Caco-2 (cell line): ENCODE data around the gene ARMH1. TPM values are rescaled to one million over a fixed set of nuclear protein-coding genes. Genes with fewer than 3 reads are reported as not detected.

Experiments used
- BruUV-seq: library from RNA; stranded (reverse); fragments of 400-500 nt; replicated peaks from 2 replicates; lab custom pipeline; 2021; lab: Mats Ljungman, UMichigan
- CTCF ChIA-PET: fragments of 300-600 bp; sonication (Branson Sonifier 250); formaldehyde crosslinking; loops from one replicate; lab custom pipeline; 2022; ENCODE audit warnings: antibody characterized with exemption; lab: Charles Lee
- POLR2A ChIA-PET: fragments of 300-600 bp; sonication (Branson Sonifier 250); formaldehyde crosslinking; loops from one replicate; lab custom pipeline; 2022; ENCODE audit warnings: antibody characterized with exemption; lab: Charles Lee
- DNase-seq, 2 experiments: peaks; one replicate each; pipeline versions ENCODE4 v3.0.0 to v3.0.0-alpha.2; 2020 to 2022
- H3K27me3 ChIP-seq: replicated peaks from 2 replicates; pipeline ENCODE4 v1.6.0; 2011; ENCODE audit warnings: low read length; ENCODE audit not compliant: control insufficient read depth, insufficient read depth
- H3K36me3 ChIP-seq: 2 replicates; pipeline ENCODE4 v1.5.1; 2011; ENCODE audit warnings: low read length; ENCODE audit not compliant: control insufficient read depth, insufficient read depth
- H3K4me1 ChIP-seq: fragments of 250-450 bp; sonication (Bioruptor Pico); 2 replicates; pipeline ENCODE4 v1.5.1; 2020; ENCODE audit warnings: mild to moderate bottlenecking
- H3K4me3 ChIP-seq: 2 replicates; pipeline ENCODE4 v1.5.1; 2011; ENCODE audit warnings: low read depth, mild to moderate bottlenecking, control low read depth, low read length
- H3K9me3 ChIP-seq: fragments of 250-450 bp; sonication (Bioruptor Pico); 2 replicates; pipeline ENCODE4 v1.5.1; 2020; ENCODE audit warnings: mild to moderate bottlenecking, moderate library complexity
- H3K27ac Mint-ChIP-seq: one replicate; pipeline ENCODE4 v1.8.0; 2022; ENCODE audit warnings: mixed read lengths; ENCODE audit not compliant: unreplicated experiment
- H3K27me3 Mint-ChIP-seq: one replicate; pipeline ENCODE4 v1.8.0; 2022; ENCODE audit warnings: mixed read lengths; ENCODE audit not compliant: insufficient read depth, unreplicated experiment
- H3K36me3 Mint-ChIP-seq: one replicate; pipeline ENCODE4 v1.8.0; 2022; ENCODE audit warnings: mild to moderate bottlenecking, mixed read lengths; ENCODE audit not compliant: insufficient read depth, unreplicated experiment
- H3K4me1 Mint-ChIP-seq: one replicate; pipeline ENCODE4 v1.8.0; 2022; ENCODE audit warnings: low read depth, mixed read lengths; ENCODE audit not compliant: unreplicated experiment
- H3K4me3 Mint-ChIP-seq: one replicate; pipeline ENCODE4 v1.8.0; 2022; ENCODE audit warnings: mild to moderate bottlenecking, moderate library complexity, mixed read lengths; ENCODE audit not compliant: unreplicated experiment
- H3K9me3 Mint-ChIP-seq: one replicate; pipeline ENCODE4 v1.8.0; 2022; ENCODE audit warnings: mixed read lengths; ENCODE audit not compliant: unreplicated experiment
- intact Hi-C: fragments of 100-400 bp; cut with micrococcal nuclease; formaldehyde crosslinking; loops from one replicate; pipeline ENCODE4 v1.10.0; 2022; ENCODE audit not compliant: unreplicated experiment
- total RNA-seq: library from RNA; stranded (reverse); gene quantifications from 2 replicates; pipeline ENCODE4 v1.2.3, GENCODE V29; 2022
- TF ChIP-seq, protein P1 (sequence below), 2 experiments: fragments of 200-600 bp in 1 of 2; IDR thresholded peaks; 1 replicate in 1 of 2; 2 replicates in 1 of 2; pipeline versions ENCODE4 v1.5.1 to v1.8.0; 2011 to 2022; ENCODE audit warnings: antibody characterized with exemption in 1 of 2, control low read depth in 1 of 2, inconsistent platforms in 1 of 2, low read depth in 1 of 2, low read length in 1 of 2, mild to moderate bottlenecking in 1 of 2, moderate library complexity in 1 of 2; ENCODE audit not compliant: insufficient read depth in 1 of 2, severe bottlenecking in 1 of 2, unreplicated experiment in 1 of 2

ARMH1 gene
- total RNA-seq, 1 experiment from 2014 or later = not detected

DNA sequence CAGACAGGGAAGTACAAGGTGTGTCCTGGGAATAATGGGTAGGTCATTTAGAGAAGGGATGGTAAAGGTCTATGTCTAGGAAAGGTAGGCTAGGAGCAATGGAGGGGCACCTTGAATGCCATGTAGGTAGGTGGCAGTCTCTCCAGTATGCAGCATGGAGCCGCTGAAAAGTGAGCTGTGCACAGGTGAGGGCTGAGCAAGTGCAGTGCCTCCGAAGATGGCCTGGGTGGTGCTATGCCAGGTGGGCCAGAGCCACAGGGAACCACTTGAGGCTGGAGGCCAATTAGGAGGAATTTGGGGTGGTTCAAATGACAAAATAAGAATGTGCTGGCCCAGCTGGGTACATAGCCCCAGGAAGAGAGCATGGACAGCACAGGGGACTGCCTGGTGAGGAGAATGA lies 31.4 kb downstream of the ARMH1 start:
- TF ChIP-seq, protein P1, sequence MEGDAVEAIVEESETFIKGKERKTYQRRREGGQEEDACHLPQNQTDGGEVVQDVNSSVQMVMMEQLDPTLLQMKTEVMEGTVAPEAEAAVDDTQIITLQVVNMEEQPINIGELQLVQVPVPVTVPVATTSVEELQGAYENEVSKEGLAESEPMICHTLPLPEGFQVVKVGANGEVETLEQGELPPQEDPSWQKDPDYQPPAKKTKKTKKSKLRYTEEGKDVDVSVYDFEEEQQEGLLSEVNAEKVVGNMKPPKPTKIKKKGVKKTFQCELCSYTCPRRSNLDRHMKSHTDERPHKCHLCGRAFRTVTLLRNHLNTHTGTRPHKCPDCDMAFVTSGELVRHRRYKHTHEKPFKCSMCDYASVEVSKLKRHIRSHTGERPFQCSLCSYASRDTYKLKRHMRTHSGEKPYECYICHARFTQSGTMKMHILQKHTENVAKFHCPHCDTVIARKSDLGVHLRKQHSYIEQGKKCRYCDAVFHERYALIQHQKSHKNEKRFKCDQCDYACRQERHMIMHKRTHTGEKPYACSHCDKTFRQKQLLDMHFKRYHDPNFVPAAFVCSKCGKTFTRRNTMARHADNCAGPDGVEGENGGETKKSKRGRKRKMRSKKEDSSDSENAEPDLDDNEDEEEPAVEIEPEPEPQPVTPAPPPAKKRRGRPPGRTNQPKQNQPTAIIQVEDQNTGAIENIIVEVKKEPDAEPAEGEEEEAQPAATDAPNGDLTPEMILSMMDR (IDR thresholded peaks at IDR 0.05; ENCODE audit: insufficient read depth in 1 of 2, low read depth in 1 of 2, low read length in 1 of 2, severe bottlenecking in 1 of 2, unreplicated experiment in 1 of 2) = no peak
- no peak for DNase-seq
- no peak overlapping the region for H3K27ac Mint-ChIP-seq
- intact Hi-C loops = no loop called here
- Histone ChIP-seq H3K4me1 (peaks cover 6% of the 10 kb centered on the region), H3K9me3 (no peaks in the 10 kb centered on the region), H3K4me3 (no peak overlapping the region), H3K27me3 (no peaks in the 10 kb centered on the region), H3K36me3 (no peaks in the 10 kb centered on the region)
- no TSS peak for BruUV-seq
- peaks cover 6% of the 10 kb centered on the region for H3K4me1 Mint-ChIP-seq
- H3K36me3 Mint-ChIP-seq = no peaks in the 10 kb centered on the region
- POLR2A ChIA-PET = no interaction called here
- H3K27me3 Mint-ChIP-seq = no peaks in the 10 kb centered on the region
- peaks cover 13% of the 10 kb centered on the region for H3K9me3 Mint-ChIP-seq
- H3K4me3 Mint-ChIP-seq = no peak overlapping the region
- CTCF ChIA-PET = no interaction called here

DNA sequence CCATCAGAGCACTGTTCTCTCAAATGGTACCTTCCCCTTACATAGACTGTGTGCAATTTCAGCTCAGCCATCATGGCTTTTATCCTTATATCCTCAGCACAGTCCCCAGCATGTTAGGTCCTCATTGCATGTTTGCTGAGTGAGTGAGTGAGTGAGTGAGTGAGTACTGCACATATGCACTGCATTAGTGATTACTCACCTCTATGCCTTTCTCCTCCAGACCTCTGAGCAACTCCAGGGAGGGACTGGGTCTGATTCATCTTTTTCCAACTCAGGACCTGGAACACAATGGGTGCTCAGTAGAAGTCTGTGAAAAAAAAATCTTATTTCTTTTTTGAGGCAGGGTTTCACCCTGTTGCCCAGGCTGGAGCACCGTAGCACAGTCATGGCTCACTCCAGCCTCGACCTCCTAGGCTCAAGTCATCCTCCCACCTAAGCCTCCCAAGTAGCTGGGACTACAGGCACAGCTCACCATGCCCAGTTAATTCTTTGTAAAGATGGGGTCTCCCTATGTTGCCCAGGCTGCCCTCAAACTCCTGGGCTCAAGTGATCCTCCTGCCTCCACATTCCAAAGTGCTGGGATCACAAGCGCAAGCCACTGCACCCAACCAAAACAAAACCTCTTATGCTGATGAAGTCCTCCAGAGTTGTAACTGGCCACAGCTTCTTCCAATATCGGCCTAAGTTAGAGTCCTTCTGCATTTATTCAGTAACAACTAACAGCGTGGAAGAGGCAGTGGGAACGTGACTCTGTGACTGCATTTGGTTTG lies 32.8 kb downstream of the ARMH1 start:
- no TSS peak for BruUV-seq
- POLR2A ChIA-PET = no interaction called here

DNA sequence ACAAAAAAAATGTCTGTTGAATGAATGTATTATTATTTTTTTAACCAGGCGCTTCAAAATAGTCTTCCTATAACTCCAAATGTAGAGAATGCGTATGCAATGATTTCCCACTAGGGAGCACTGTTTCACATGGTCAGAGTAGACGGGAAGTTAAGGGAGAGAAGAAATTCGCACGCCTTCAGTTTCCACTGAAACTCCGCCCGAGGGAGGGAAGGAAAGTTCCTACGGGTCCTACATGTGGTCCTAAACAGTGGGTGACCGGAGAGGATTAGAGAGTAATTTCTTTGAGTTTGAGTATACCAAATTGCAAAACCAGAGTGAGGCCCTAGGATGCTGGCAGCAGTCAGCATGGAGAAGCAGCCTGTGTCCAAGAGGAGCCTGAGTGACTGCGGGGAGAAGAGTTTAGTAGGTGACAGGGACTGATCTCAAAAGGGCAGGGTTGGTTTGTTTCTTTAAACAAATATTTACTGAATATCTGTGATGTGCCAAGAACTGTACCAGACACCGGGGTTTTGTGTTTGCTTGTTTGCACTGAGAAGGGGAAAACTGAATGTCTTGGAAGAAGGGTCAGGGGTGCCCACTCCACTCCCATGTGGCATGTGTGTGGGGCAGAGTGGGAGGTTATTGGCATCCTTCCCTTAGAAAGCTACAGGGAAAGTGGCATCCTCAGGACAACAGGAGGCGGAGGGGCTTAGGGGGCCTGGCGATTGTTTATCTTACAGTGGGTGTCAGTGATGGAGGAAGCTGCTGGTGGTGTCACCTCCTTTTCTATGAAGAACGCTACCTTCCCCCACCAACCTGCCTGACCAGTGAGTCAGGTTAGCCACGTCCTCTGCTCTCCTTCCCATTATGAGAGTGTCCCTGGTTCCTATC lies 33.7 kb downstream of the ARMH1 start:
- TF ChIP-seq, protein P1 (IDR thresholded peaks at IDR 0.05; ENCODE audit: insufficient read depth in 1 of 2, low read depth in 1 of 2, low read length in 1 of 2, severe bottlenecking in 1 of 2, unreplicated experiment in 1 of 2) = peak in 1 of 2 experiments; percentile 16
- no peak overlapping the region for H3K4me3 Mint-ChIP-seq
- H3K4me1 Mint-ChIP-seq = no peaks in the 10 kb centered on the region
- Histone ChIP-seq H3K27me3 (no peaks in the 10 kb centered on the region), H3K36me3 (no peaks in the 10 kb centered on the region), H3K9me3 (no peaks in the 10 kb centered on the region), H3K4me1 (no peaks in the 10 kb centered on the region), H3K4me3 (no peak overlapping the region)
- CTCF ChIA-PET = no interaction called here
- BruUV-seq = no TSS peak
- DNase-seq = no peak
- H3K27me3 Mint-ChIP-seq = no peaks in the 10 kb centered on the region
- H3K9me3 Mint-ChIP-seq = peaks cover 13% of the 10 kb centered on the region
- H3K36me3 Mint-ChIP-seq = no peaks in the 10 kb centered on the region
- H3K27ac Mint-ChIP-seq = no peak overlapping the region
- POLR2A ChIA-PET = no interaction called here
- intact Hi-C loops = no loop called here

More for the DNA sequence above, 32.8 kb downstream of the ARMH1 start:
- H3K27me3 Mint-ChIP-seq = no peaks in the 10 kb centered on the region
- Histone ChIP-seq H3K27me3 (no peaks in the 10 kb centered on the region), H3K4me1 (no peaks in the 10 kb centered on the region), H3K36me3 (no peaks in the 10 kb centered on the region), H3K4me3 (no peak overlapping the region), H3K9me3 (no peaks in the 10 kb centered on the region)
- H3K4me3 Mint-ChIP-seq = no peak overlapping the region
- H3K27ac Mint-ChIP-seq = no peak overlapping the region
- H3K36me3 Mint-ChIP-seq = no peaks in the 10 kb centered on the region
- CTCF ChIA-PET = no interaction called here
- H3K9me3 Mint-ChIP-seq = peaks cover 13% of the 10 kb centered on the region
- intact Hi-C loops = no loop called here
- no peaks in the 10 kb centered on the region for H3K4me1 Mint-ChIP-seq
- no peak for DNase-seq
- TF ChIP-seq, protein P1 (IDR thresholded peaks at IDR 0.05; ENCODE audit: insufficient read depth in 1 of 2, low read depth in 1 of 2, low read length in 1 of 2, severe bottlenecking in 1 of 2, unreplicated experiment in 1 of 2) = no peak
